Right lung (tissue), 5 donors: ENCODE results near the gene IFNA5. TPM values are rescaled to one million over a fixed set of nuclear protein-coding genes. Genes with fewer than 3 reads are reported as not detected.

Experiments
- DNase-seq, 2 donors: peaks; one replicate each; pipeline ENCODE4 v3.0.0-alpha.2; 2013
- polyA plus RNA-seq, 5 donors: library from polyadenylated mRNA; unstranded; fragments of 120-200 nt; gene quantifications; one replicate each; pipeline versions ENCODE4 v1.2.1 to v1.2.3, GENCODE V29; 2013; ENCODE audit warnings: inconsistent platforms in 1 of 5, low replicate concordance in 1 of 5; ENCODE audit not compliant: insufficient read length in 5 of 5, insufficient read depth in 1 of 5

The IFNA5 gene
- polyA plus RNA-seq, 5 donors: 0.16 TPM; not detected in 4

DNA sequence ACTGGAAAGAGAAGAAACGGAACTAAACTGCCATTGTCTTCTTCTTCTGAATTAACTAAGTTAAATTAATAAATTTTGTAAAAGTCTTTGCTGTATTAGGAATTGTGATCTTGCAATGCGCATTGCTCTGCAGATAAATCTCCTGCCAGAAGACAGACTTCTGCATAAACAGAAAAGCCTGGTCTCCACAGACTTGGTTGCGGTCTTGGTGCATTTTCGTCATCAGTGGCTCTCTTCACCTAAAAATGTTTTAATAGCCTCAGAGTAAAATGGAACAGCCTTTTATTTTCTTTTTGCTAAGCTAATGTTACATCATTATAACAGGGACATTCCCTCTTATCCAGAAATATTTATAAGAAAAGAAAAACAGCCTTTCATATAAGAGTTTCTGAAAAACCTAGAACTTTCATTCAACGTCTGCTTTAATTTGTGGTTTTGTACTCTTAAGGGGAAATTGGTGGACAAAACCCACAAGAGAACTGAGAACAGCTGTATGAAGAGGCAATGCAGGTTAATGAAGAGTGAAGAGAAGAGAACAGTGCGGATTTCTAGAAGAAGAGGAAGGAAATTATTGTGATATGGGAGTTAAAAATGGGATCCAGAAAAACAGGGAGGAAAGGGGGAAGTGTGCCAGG, 10.1 kb downstream of the IFNA5 start:
- DNase-seq: no peak

DNA sequence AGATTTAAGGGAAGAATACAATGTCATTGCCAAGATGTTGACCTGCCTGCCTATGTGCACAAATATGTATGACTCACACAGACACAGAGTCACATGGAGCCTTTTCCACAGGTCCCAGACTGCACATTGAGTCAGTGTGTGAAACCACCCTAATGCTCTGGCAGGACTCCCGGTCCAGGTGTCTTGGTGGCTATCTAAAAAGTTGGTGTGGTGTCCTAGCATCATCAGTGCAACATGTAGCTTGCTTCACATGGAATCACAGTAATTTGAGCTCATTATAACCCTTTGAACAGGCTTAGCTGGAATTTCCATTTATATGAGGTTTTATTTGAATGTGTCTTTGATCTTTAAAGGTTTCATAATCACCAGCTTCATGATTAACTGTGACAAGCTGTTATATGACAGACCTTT, 10.7 kb downstream of the IFNA5 start:
- DNase-seq: no peak

DNA sequence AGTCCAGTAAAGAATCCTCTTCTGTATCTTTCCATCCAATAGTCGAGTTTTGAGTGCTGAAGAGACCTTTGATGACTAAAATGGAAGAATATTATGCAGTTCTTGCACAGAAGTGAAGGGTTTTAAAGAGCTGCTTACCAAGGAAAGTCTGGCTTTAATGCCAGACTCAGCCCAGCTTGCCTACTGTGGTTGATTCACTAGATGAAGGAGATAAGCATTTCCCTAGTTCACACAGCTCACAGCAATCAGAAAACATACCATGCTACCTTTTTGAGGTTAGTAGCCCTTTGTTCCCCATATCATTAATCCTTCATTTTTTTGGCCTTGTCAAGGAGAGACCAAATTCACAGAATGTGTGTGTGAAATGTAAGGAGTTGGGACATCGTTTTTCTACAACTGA, 15.3 kb downstream of the IFNA5 start:
- no peak for DNase-seq

DNA sequence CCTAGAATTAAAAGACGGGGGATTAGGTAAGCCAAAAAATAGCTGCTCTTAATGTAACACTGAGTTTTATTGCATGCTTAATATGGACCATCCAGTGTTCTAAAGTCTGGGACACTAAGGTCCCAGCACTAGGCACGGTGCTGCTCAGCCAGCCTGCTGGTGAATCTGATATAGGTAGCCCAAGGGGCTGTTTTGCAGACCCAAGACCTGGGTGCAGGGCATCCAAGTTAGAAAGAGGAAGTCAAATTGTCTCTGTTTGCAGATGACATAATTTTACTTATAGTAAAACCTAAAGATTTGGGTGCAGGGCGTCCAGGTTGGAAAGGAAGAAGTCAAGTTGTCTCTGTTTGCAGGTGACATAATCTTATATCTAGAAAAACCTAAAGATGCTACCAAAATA, 17.8 kb downstream of the IFNA5 start:
- DNase-seq: no peak

DNA sequence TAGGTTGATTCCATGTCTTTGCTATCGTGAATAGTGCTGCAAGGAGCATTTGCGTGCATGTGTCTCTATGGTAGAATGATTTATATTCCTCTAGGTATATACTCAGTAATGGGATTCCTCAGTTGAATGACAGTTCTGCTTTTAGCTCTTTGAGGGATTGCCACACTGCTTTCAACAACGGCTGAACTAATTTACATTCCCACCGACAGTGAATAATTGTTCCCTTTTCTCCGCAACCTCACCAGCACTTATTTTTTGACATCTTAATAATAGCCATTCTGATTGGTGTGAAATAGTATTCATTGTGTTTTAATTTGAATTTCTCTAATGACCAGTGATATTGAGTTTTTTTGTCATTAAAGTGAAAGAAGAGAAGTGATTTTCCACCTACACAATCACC, 18.5 kb downstream of the IFNA5 start:
- DNase-seq: no peak

DNA sequence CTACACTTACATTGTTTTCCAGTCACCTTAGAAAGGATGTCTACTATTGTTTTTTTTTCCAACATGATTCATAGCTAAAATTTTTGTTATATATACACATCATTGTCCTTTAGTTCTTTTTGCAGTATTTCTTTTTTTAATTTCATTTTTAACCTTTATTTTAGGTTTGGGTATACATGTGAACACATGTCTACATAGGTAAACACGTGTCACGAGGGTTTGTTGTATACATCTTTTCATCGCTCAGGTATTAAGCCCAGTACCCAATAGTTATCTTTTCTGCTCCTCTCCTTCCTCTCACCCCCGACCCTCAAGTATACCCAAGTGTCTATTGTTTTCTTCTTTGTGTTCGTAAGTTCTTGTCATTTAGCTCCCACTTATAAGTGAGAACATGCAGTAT, 19.0 kb downstream of the IFNA5 start:
- no peak for DNase-seq

DNA sequence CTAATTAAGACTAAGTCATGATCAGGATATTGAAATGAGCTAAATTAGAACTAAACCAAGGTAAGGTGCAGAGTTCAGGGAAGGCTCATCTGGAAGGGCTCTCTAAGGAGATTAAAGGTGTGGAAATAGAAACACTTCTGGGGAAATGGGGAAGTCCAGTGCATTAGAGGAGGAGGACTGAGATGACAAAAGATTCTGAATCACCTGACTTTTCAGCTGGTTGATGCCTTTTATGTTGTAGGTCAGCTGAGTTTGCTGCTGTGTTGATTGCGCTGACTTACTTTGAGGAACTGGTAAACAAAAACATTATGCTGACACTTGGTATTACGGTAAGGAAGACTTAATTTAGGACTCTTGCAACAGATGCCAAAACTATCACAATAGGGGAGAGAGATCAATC, 23.8 kb downstream of the IFNA5 start:
- no peak for DNase-seq

DNA sequence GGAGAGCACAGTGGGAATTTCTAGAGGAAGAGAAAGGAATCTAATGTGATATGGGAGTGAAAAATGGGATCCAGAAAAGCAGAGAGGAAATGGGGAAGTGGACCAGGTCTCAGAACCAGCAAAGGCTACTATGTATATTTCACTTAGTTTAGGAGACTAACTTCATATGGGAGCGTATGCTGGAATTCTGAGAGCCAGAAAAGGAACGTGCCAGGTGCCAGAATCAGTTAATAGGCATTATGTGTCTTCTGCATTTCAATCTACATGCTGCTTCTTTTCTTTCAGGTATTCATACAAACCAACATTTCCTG, 36.8 kb downstream of the IFNA5 start:
- DNase-seq: no peak

DNA sequence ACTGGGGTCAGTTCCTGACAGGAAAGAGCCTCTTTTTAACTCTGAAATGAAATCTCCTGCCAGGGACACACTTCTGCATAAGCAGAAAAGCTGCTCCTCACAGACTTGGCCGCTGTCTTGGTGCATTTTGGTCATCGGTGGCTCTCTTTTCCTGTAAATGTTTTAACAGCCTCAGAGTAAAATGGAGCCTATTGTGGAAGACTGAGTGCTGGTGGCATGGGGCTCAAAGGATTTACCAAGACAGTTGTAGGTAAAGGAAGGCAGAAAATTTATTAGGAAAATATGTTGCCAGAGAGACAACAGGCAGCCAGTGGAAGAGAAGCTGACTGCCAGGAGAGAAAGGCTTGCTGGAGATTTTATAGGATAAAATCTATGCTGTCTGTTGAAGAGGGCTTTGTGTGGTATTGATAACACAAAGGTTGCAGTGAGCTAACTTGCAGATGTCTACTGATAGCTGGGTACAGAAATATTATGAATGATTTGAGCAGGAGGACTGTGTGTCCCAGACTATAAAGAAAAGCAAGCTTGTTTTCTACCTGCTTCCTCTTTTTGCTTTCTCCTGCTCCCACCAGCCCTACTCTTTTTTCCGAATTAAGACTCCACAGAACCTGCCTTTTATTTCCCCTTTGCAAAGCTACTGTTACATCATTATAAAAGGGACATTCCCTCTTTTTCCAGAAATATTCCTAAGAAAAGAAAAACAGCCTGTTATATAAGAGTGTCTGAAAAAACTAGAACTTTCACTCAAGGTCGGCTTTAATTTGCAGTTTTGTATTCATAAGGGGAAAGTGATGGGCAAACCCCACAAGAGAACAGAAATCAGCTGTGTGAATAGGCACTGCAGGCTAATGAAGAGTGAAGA, 37.4 kb downstream of the IFNA5 start:
- no peak for DNase-seq

DNA sequence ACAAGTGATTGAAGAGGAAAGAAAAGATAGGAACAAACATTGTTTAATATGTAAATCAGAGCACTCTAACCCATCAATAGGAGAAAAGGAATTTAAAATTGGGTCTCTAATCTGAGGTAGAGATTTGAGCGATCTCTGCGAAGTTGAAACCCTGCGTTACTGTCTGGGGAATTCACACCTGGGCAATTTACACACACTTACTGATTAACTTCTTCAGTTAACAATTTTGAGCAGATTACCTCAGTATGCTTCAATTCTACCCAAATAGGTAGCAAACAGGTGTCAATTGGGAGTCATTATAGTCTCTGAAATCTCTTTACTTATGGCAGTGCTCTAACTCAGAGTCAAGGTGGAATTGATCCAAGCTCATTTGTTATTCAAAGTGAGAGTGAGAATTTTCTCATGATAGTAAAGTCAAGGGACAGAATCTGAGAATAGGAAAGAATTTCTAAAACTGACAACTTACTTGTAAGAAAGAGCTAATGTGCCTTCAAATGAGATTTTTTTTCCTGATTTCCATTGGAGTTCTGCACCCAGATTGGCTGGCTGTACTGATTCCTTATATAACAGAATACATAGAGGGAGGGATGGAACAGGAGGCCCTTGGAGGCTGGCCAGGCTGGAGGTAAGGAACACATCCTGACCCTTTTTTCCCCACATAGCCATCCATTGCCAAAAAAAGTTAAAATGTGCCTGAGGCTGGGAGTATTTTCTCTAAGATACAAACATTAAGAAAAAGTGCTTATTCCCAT, 38.2 kb downstream of the IFNA5 start:
- no peak for DNase-seq

DNA sequence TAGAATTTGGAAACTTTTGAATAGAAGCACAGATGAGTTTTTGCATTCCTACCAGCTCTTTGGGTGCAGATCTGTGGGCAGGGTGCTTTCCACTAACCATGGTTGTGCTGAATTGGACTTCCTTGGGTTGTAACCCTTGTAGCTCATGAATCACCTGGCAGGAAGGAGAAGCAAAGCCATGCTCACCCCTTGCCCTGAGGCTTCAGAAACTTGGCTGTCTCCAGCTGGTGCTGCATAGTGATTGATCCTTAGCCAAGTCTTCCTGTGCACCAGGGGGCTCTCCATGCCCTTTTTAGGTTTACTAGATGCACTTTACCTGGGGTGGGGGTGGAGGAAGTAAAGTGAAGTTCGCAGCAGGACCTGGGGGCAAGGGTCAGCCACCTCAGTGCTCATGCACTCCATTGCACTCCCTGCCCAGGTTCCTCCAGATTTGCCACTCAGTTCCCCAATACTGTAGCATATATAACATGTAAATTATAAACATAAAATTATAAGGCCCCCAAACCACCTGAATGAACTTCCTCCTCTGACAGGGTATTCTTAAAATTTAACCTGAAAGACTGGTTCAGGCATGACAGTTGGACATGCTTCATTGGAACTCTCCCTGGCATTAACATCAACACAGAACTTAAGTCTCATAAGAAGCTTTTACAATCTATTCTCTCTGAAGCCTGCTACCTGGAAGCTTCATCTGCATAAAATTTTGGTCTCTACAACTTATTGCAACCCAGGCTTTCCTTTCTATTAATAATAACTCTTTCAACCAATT, 39.5 kb downstream of the IFNA5 start:
- no peak for DNase-seq

DNA sequence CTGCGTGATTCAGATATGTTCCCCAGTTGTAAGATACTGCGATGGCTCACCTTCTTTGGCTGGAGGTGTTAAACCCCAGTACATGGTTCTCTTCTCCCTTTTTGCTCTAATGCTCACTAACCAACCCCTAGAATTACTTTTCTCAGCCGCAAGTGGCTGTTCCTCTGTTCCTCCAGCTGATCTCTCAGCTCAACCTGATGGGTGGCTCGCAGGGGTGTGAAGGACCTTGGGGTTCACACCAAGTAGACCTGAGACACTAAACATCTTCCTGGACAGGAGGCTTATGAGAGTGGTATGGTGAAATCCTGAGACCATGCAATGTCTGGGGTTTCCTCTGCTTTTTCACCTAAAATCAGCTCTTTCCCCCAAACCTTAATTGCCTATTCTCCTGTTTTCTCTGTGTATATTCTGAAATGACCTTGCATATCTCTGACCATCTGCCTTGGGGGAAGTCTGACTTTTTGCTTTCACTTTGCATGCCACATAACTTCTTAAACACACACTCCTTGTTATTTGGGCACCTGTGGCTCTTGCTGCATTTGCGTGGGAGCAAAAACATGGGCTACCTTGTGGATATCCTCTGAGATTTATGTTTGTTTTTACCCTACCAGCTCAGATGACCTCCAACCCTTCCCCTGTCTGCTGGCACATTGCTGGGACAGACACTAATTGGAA, 49.4 kb downstream of the IFNA5 start:
- DNase-seq: no peak

Other genes starting within 250 kb of the IFNA5 start
- not detected for gene IFNB1, start 227.4 kb downstream of the IFNA5 start, polyA plus RNA-seq
- gene IFNW1, start 163.5 kb downstream of the IFNA5 start, polyA plus RNA-seq: not detected
- gene IFNA21, start 138.7 kb downstream of the IFNA5 start, polyA plus RNA-seq: under 1 TPM in 1 of 5 donors, not detected in 4; 0.17 TPM
- not detected for gene IFNA4, start 117.7 kb downstream of the IFNA5 start, polyA plus RNA-seq
- not detected for gene IFNA7, start 103.1 kb downstream of the IFNA5 start, polyA plus RNA-seq
- gene IFNA10, start 98.2 kb downstream of the IFNA5 start, polyA plus RNA-seq: not detected
- gene IFNA16, start 88.0 kb downstream of the IFNA5 start, polyA plus RNA-seq: not detected
- gene IFNA17, start 77.1 kb downstream of the IFNA5 start, polyA plus RNA-seq: not detected
- gene IFNA14, start 65.3 kb downstream of the IFNA5 start, polyA plus RNA-seq: not detected
- gene KLHL9, start 30.1 kb upstream of the IFNA5 start, polyA plus RNA-seq: 10 to 100 TPM; 33.0 to 51.0 (median 42.0) TPM
- gene IFNA6, start 45.6 kb upstream of the IFNA5 start, polyA plus RNA-seq: not detected
- under 1 TPM in 2 of 5 donors, not detected in 3; 0.13 to 0.28 TPM for gene IFNA13, start 62.7 kb upstream of the IFNA5 start, polyA plus RNA-seq
- gene IFNA2, start 80.1 kb upstream of the IFNA5 start, polyA plus RNA-seq: not detected
- gene IFNA8, start 103.8 kb upstream of the IFNA5 start, polyA plus RNA-seq: not detected
- under 1 TPM in 1 of 5 donors, not detected in 4; 0.19 TPM for gene IFNA1, start 135.1 kb upstream of the IFNA5 start, polyA plus RNA-seq
- under 1 TPM; 0.13 to 0.55 (median 0.21) TPM for gene IFNE, start 177.0 kb upstream of the IFNA5 start, polyA plus RNA-seq